ENCODE measurements around the gene HINT2. TPM values are rescaled to one million over a fixed set of nuclear protein-coding genes. Genes with fewer than 3 reads are reported as not detected.

HINT2 gene
- total RNA-seq, 1 experiment from 2014 or later, result 33.9 TPM

DNA sequence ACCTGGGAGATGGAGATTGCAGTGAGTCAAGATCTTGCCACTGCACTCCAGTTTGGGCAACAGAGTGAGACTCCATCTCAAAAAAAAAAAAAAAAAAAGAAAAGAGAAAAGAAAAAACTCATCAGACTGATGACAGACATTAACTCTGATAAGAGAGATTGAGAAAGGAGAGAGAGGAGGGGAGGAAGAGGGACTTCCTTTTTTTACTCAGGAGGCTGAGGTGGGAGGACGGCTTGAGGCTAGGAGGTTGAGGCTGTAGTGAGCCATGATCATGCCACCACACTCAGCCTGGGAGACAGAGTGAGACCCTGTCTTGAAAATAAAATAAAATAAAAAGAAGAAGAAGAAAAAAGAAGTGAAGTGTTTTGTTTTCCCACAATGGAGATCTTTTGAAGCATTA is 51.0 kb downstream of the HINT2 start:
- Mint-ChIP-seq H3K27me3 (ENCODE audit: unreplicated experiment) (no peaks in the 10 kb centered on the region), H3K36me3 (ENCODE audit: insufficient read depth, unreplicated experiment) (peaks cover 21% of the 10 kb centered on the region), H3K27ac (ENCODE audit: unreplicated experiment) (no peak overlapping the region), H3K4me1 (ENCODE audit: low read depth, unreplicated experiment) (peaks cover 30% of the 10 kb centered on the region), H3K4me3 (ENCODE audit: low read depth, unreplicated experiment) (no peak overlapping the region), H3K9me3 (ENCODE audit: low read depth, unreplicated experiment) (no peaks in the 10 kb centered on the region)
- no TSS peak for BruUV-seq (replicated peaks)
- DNase-seq, result no peak
- TF ChIP-seq, protein P1, sequence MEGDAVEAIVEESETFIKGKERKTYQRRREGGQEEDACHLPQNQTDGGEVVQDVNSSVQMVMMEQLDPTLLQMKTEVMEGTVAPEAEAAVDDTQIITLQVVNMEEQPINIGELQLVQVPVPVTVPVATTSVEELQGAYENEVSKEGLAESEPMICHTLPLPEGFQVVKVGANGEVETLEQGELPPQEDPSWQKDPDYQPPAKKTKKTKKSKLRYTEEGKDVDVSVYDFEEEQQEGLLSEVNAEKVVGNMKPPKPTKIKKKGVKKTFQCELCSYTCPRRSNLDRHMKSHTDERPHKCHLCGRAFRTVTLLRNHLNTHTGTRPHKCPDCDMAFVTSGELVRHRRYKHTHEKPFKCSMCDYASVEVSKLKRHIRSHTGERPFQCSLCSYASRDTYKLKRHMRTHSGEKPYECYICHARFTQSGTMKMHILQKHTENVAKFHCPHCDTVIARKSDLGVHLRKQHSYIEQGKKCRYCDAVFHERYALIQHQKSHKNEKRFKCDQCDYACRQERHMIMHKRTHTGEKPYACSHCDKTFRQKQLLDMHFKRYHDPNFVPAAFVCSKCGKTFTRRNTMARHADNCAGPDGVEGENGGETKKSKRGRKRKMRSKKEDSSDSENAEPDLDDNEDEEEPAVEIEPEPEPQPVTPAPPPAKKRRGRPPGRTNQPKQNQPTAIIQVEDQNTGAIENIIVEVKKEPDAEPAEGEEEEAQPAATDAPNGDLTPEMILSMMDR (IDR thresholded peaks at IDR 0.05; ENCODE audit: unreplicated experiment), result no peak
- CTCF ChIA-PET, result no interaction called here
- intact Hi-C loops (cut with micrococcal nuclease; ENCODE audit: unreplicated experiment), result no loop called here

DNA sequence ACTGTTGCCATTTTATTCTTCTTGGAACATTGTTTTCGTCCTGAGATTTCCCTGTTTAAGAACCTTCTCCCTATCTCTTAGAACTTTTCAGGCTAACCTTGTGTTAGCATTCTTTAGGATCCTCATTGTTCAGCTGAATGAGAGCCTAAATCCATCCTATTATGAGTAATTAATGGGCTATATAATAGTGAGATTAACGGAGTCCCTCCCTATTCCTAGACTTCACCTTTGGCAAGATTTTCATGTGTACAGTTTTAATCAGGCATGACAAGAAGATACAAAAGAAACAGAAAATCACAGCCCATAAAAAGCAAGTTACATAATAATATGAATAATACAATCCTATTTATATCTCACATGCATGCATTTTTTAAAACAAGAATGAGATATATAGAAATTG is 51.7 kb downstream of the HINT2 start:
- H3K27me3 Mint-ChIP-seq (ENCODE audit: unreplicated experiment), result no peaks in the 10 kb centered on the region
- no peak overlapping the region for H3K27ac Mint-ChIP-seq (ENCODE audit: unreplicated experiment)
- BruUV-seq (replicated peaks), result no TSS peak
- peaks cover 36% of the 10 kb centered on the region for H3K4me1 Mint-ChIP-seq (ENCODE audit: low read depth, unreplicated experiment)
- H3K9me3 Mint-ChIP-seq (ENCODE audit: low read depth, unreplicated experiment), result no peaks in the 10 kb centered on the region
- CTCF ChIA-PET, result no interaction called here
- no peak overlapping the region for H3K4me3 Mint-ChIP-seq (ENCODE audit: low read depth, unreplicated experiment)
- intact Hi-C loops (cut with micrococcal nuclease; ENCODE audit: unreplicated experiment), result no loop called here
- no peak for DNase-seq
- TF ChIP-seq, protein P1 (IDR thresholded peaks at IDR 0.05; ENCODE audit: unreplicated experiment), result no peak
- H3K36me3 Mint-ChIP-seq (ENCODE audit: insufficient read depth, unreplicated experiment), result peaks cover 25% of the 10 kb centered on the region

Other genes with a start within 250 kb of the HINT2 start
- gene TESK1, start 209.8 kb downstream of the HINT2 start, total RNA-seq (2022), result 20.9 and 24.6 TPM in 2 replicates
- 0.38 and 0.73 TPM in 2 replicates for gene CD72, start 196.6 kb downstream of the HINT2 start, total RNA-seq (2022)
- gene SIT1, start 164.1 kb downstream of the HINT2 start, total RNA-seq (2022), result not detected in 2 replicates
- gene RMRP, start 157.0 kb downstream of the HINT2 start, total RNA-seq (2022), result 8,471 and 11,520 TPM in 2 replicates
- gene CCDC107, start 156.8 kb downstream of the HINT2 start, total RNA-seq (2022), result 7.9 and 8.0 TPM in 2 replicates
- 14.2 and 15.4 TPM in 2 replicates for gene ARHGEF39, start 149.8 kb downstream of the HINT2 start, total RNA-seq (2022)
- gene CA9, start 141.1 kb downstream of the HINT2 start, total RNA-seq (2022), result 0.64 and 0.76 TPM in 2 replicates
- 138 and 145 TPM in 2 replicates for gene TPM2, start 125.1 kb downstream of the HINT2 start, total RNA-seq (2022)
- 91.1 and 98.7 TPM in 2 replicates for gene TLN1, start 82.8 kb downstream of the HINT2 start, total RNA-seq (2022)
- 26.5 and 29.4 TPM in 2 replicates for gene CREB3, start 82.4 kb downstream of the HINT2 start, total RNA-seq (2022)
- gene GBA2, start 65.8 kb downstream of the HINT2 start, total RNA-seq (2022), result 62.4 and 62.7 TPM in 2 replicates
- gene RGP1, start 65.8 kb downstream of the HINT2 start, total RNA-seq (2022), result 26.6 and 31.6 TPM in 2 replicates
- gene MSMP, start 60.8 kb downstream of the HINT2 start, total RNA-seq (2022), result not detected in 2 replicates
- gene NPR2, start 23.5 kb downstream of the HINT2 start, total RNA-seq (2022), result 16.8 and 19.2 TPM in 2 replicates
- 0.97 and 1.2 TPM in 2 replicates for gene SPAG8, start 2.8 kb downstream of the HINT2 start, total RNA-seq (2022)
- not detected in 2 replicates for gene FAM221B, start 13.7 kb upstream of the HINT2 start, total RNA-seq (2022)
- gene TMEM8B, start 14.2 kb upstream of the HINT2 start, total RNA-seq (2022), result 2.5 and 3.7 TPM in 2 replicates
- not detected in 2 replicates for gene OR13J1, start 55.4 kb upstream of the HINT2 start, total RNA-seq (2022)
- 0.69 and 0.90 TPM in 2 replicates for gene HRCT1, start 91.2 kb upstream of the HINT2 start, total RNA-seq (2022)
- not detected in 2 replicates for gene SPAAR, start 94.4 kb upstream of the HINT2 start, total RNA-seq (2022)
- not detected in 2 replicates for gene OR2S2, start 143.1 kb upstream of the HINT2 start, total RNA-seq (2022)
- gene RECK, start 221.9 kb upstream of the HINT2 start, total RNA-seq (2022), result 0.54 and 1.1 TPM in 2 replicates